Measurements from ENCODE around the gene FAM3D.

Gene FAM3D

GRCh38 chr3:58652624-58653023 lies 13.9 kb downstream of the FAM3D start:
- DNase-seq, result no peak

- no peak for DNase-seq
Observed at GRCh38 chr3:58651276-58651675, 15.3 kb downstream of the FAM3D start.

GRCh38 chr3:58647381-58648141 lies 19.0 kb downstream of the FAM3D start:
- no peak for DNase-seq

GRCh38 chr3:58646503-58646902 lies 20.1 kb downstream of the FAM3D start:
- no peak for DNase-seq

GRCh38 chr3:58645726-58646125 lies 20.8 kb downstream of the FAM3D start:
- no peak for DNase-seq

GRCh38 chr3:58642846-58643245 lies 23.7 kb downstream of the FAM3D start:
- DNase-seq, result no peak

GRCh38 chr3:58640700-58641372 lies 25.7 kb downstream of the FAM3D start:
- DNase-seq, result no peak

- no peak for DNase-seq
Observed at GRCh38 chr3:58639842-58640241, 26.7 kb downstream of the FAM3D start.

GRCh38 chr3:58639001-58639400 lies 27.6 kb downstream of the FAM3D start:
- DNase-seq, result no peak

- no peak for DNase-seq
Observed at GRCh38 chr3:58638591-58638990, 28.0 kb downstream of the FAM3D start.

GRCh38 chr3:58637509-58637908 lies 29.1 kb downstream of the FAM3D start:
- no peak for DNase-seq

GRCh38 chr3:58635371-58636285 lies 30.9 kb downstream of the FAM3D start:
- DNase-seq, result no peak

GRCh38 chr3:58633157-58633865 lies 33.3 kb downstream of the FAM3D start:
- no peak for DNase-seq

- DNase-seq, result no peak
Observed at GRCh38 chr3:58631742-58632141, 34.8 kb downstream of the FAM3D start.

GRCh38 chr3:58630710-58631092 lies 35.9 kb downstream of the FAM3D start:
- no peak for DNase-seq

- DNase-seq, result no peak
Observed at GRCh38 chr3:58630076-58630709, 36.4 kb downstream of the FAM3D start.

GRCh38 chr3:58629629-58630028 lies 36.9 kb downstream of the FAM3D start:
- no peak for DNase-seq

GRCh38 chr3:58628823-58629562 lies 37.6 kb downstream of the FAM3D start:
- no peak for DNase-seq

GRCh38 chr3:58627941-58628340 lies 38.6 kb downstream of the FAM3D start:
- no peak for DNase-seq

GRCh38 chr3:58627570-58627885 lies 39.0 kb downstream of the FAM3D start:
- DNase-seq, result no peak

GRCh38 chr3:58626841-58627569 lies 39.6 kb downstream of the FAM3D start:
- DNase-seq, result no peak
